OCI-LY7 (cell line): ENCODE data around the gene AVPR2. TPM values are rescaled to one million over a fixed set of nuclear protein-coding genes. Genes with fewer than 3 reads are reported as not detected.

Source experiments
- Bru-seq: library from RNA; stranded (reverse); fragments of 400-500 nt; gene quantifications from one replicate; lab custom pipeline; 2021; lab: Mats Ljungman, UMichigan
- BruChase-seq, 2 experiments: library from RNA; stranded (reverse); fragments of 400-500 nt; gene quantifications; one replicate each; lab custom pipeline; 2021; lab: Mats Ljungman, UMichigan
- BruUV-seq: library from RNA; stranded (reverse); fragments of 400-500 nt; replicated peaks from 2 replicates; lab custom pipeline; 2021; lab: Mats Ljungman, UMichigan
- CTCF ChIA-PET: fragments of 300-600 bp; sonication (Branson Sonifier 250); formaldehyde crosslinking; loops from one replicate; lab custom pipeline; 2022; ENCODE audit warnings: antibody characterized with exemption; ENCODE audit not compliant: unreplicated experiment; lab: Charles Lee
- POLR2A ChIA-PET: fragments of 300-600 bp; sonication (Branson Sonifier 250); formaldehyde crosslinking; loops from one replicate; lab custom pipeline; 2022; ENCODE audit warnings: antibody characterized with exemption; lab: Charles Lee
- DNase-seq: peaks from one replicate; pipeline ENCODE4 v3.0.0-alpha.2; 2015; ENCODE audit warnings: low spot score
- H2AFZ ChIP-seq: fragments of 200-600 bp; sonication (generic), shearing (Covaris generic); 2 replicates; pipeline ENCODE4 v1.6.1; 2014; ENCODE audit warnings: mild to moderate bottlenecking, antibody characterized with exemption, low read length, moderate library complexity
- H3K27ac ChIP-seq: fragments of 200-600 bp; sonication (generic); 2 replicates; pipeline ENCODE4 v1.5.1; 2014; ENCODE audit warnings: mixed run types, low read depth, mild to moderate bottlenecking, moderate library complexity, low read length, inconsistent platforms; ENCODE audit not compliant: poor library complexity, severe bottlenecking
- H3K36me3 ChIP-seq: fragments of 200-600 bp; sonication (generic); 2 replicates; pipeline ENCODE4 v1.6.1; 2014; ENCODE audit warnings: mild to moderate bottlenecking, antibody characterized with exemption, low read length, moderate library complexity, mixed read lengths; ENCODE audit not compliant: insufficient read depth
- H3K4me1 ChIP-seq: fragments of 200-600 bp; sonication (generic); 2 replicates; pipeline ENCODE4 v1.5.1; 2014; ENCODE audit warnings: mild to moderate bottlenecking, low read length; ENCODE audit not compliant: insufficient read depth, poor library complexity, severe bottlenecking
- H3K4me2 ChIP-seq: fragments of 200-600 bp; sonication (generic); 2 replicates; pipeline ENCODE4 v1.6.1; 2014; ENCODE audit warnings: mild to moderate bottlenecking, low read length
- H3K4me3 ChIP-seq: fragments of 200-600 bp; sonication (generic); 2 replicates; pipeline ENCODE4 v1.5.1; 2014; ENCODE audit warnings: mild to moderate bottlenecking, low read depth, low read length; ENCODE audit not compliant: poor library complexity, severe bottlenecking
- H3K79me2 ChIP-seq: fragments of 200-600 bp; sonication (generic); 2 replicates; pipeline ENCODE4 v1.6.1; 2016; ENCODE audit warnings: low read depth, mild to moderate bottlenecking, low read length, moderate library complexity, mixed read lengths; ENCODE audit not compliant: insufficient read depth
- H3K9me2 ChIP-seq: fragments of 200-600 bp; sonication (generic); 2 replicates; pipeline ENCODE4 v1.6.1; 2016; ENCODE audit warnings: mild to moderate bottlenecking, low read length, mixed read lengths; ENCODE audit not compliant: insufficient read depth
- H3K9me3 ChIP-seq: fragments of 200-600 bp; sonication (generic); 2 replicates; pipeline ENCODE4 v1.6.1; 2014; ENCODE audit warnings: mild to moderate bottlenecking, mixed run types, low read length, mixed read lengths
- H4K20me1 ChIP-seq: fragments of 200-600 bp; sonication (generic); 2 replicates; pipeline ENCODE4 v1.6.1; 2014; ENCODE audit warnings: mild to moderate bottlenecking, antibody characterized with exemption, low read length, moderate library complexity, mixed read lengths; ENCODE audit not compliant: insufficient read depth
- EZH2phosphoT487 ChIP-seq: fragments of 200-600 bp; sonication (generic); IDR thresholded peaks from 2 replicates; pipeline ENCODE4 v1.6.1; 2018; ENCODE audit warnings: low read depth, borderline replicate concordance, mild to moderate bottlenecking, mixed run types, antibody characterized with exemption, low read length, moderate library complexity, mixed read lengths
- intact Hi-C: fragments of 100-400 bp; cut with micrococcal nuclease; formaldehyde crosslinking; loops from one replicate; pipeline ENCODE4 v1.10.0; 2022; ENCODE audit not compliant: unreplicated experiment
- long read RNA-seq: library from polyadenylated mRNA; stranded (forward); transcript quantifications from one replicate; pipeline ENCODE4 v2.0.0, GENCODE V29; 2022
- total RNA-seq, 2 experiments: library from RNA; depleted of rRNA in 1 of 2; stranded (reverse); fragments of >200 nt in 1 of 2; shearing (Covaris generic) in 1 of 2; gene quantifications; 2 replicates each; pipeline ENCODE4 v1.2.3, GENCODE V29; 2014 to 2022
- TF ChIP-seq, protein P1 (sequence below): fragments of 200-600 bp; sonication (generic); conservative IDR thresholded peaks from 2 replicates; pipeline ENCODE4 v1.5.1; 2014; ENCODE audit warnings: mild to moderate bottlenecking, antibody characterized with exemption, low read length, moderate library complexity, mixed read lengths

The AVPR2 gene
- total RNA-seq (2014; rRNA removed; shearing (Covaris generic)) (0.09 TPM in 1 of 2 replicates, not detected in the other), total RNA-seq (2022) (0.46 TPM in 1 of 2 replicates, not detected in the other), Bru-seq, nascent RNA (not detected), BruChase-seq, experiment 1, labeled RNA remaining after a 6-hour chase (not detected), BruChase-seq, experiment 2, labeled RNA remaining after a 2-hour chase (not detected)
- long read RNA-seq: 0 reads

DNA sequence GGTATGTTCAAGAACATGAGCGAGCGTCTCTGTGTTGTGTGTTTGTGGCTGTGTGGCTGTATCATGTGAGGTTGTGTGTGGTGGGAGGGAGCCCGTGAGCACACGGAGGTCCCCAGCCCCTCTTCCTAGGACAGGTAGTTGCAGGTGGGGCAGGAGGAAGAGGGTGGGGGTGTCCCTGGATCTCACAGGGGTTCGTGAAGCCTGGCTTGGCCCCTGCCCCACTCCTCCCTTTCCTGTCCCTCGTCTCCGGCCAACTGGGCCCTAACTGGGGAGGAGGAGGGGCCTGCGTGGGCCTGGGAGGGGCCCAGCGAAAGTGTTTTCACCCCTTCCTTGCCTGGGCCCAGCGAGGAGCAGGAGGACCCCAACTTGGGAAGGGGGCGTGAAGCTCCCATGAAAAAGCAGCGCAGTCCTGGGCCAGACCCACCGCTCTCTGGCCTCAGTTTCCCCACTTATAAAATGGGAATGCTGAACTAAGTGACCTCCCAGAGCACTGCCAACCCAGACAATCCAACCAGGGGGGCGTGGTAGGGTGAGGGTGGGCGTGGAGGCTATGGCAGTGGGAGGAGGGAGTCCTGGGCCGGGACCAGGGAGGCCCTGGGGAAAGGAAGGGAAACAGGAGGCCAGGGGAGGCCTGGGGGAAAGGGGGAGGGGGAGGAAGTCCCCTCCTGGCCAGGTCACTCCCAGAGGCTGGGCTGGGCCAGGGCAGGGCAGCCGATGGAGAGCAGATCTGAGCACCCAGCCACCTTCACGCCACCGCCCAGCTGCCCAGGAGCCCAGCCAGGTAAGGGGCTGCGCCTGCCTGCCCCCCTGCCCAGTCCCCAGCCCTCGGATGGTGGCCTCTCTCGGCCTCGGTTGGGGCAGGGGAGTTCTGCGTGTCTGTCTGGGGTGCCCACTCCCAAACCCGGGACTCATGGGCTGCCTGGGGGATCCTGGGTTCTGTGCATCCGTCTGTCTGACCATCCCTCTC is at the start of gene AVPR2:
Gene AVPR2 (plus strand): TSS at position 683 of the 967 bp plus-strand sequence. CDS start 473 bp downstream, outside the sequence.
- BruUV-seq: no TSS peak
- Histone ChIP-seq H3K4me2 (peak within 1 kb of the TSS; percentile 42), H2AFZ (no peak within 1 kb of the TSS; the same call in 1 of the 2 replicates), H3K4me3 (no peak within 1 kb of the TSS), H3K36me3 (no peaks in the 10 kb centered on the region), H4K20me1 (no peaks in the 10 kb centered on the region), H3K9me2 (no peaks in the 10 kb centered on the region), H3K27ac (peak within 1 kb of the TSS; percentile 65), H3K79me2 (no peaks in the 10 kb centered on the region), H3K4me1 (peaks cover 43% of the 10 kb centered on the region), H3K9me3 (no peaks in the 10 kb centered on the region)
- DNase-seq: peak; percentile 14
- TF ChIP-seq, protein P1, sequence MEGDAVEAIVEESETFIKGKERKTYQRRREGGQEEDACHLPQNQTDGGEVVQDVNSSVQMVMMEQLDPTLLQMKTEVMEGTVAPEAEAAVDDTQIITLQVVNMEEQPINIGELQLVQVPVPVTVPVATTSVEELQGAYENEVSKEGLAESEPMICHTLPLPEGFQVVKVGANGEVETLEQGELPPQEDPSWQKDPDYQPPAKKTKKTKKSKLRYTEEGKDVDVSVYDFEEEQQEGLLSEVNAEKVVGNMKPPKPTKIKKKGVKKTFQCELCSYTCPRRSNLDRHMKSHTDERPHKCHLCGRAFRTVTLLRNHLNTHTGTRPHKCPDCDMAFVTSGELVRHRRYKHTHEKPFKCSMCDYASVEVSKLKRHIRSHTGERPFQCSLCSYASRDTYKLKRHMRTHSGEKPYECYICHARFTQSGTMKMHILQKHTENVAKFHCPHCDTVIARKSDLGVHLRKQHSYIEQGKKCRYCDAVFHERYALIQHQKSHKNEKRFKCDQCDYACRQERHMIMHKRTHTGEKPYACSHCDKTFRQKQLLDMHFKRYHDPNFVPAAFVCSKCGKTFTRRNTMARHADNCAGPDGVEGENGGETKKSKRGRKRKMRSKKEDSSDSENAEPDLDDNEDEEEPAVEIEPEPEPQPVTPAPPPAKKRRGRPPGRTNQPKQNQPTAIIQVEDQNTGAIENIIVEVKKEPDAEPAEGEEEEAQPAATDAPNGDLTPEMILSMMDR: no peak
- TF ChIP-seq EZH2phosphoT487: no peak
- ChIA-PET POLR2A (no interaction called here), CTCF (no interaction called here)
- intact Hi-C loops: no loop called here

GRCh38 chrX:153854702-153855101 is 49.8 kb upstream of the AVPR2 start:
- POLR2A ChIA-PET: no interaction called here
- DNase-seq: no peak
- TF ChIP-seq, protein P1: no peak
- no peak for TF ChIP-seq EZH2phosphoT487
- no peaks in the 10 kb centered on the region for H3K79me2 ChIP-seq
- no peaks in the 10 kb centered on the region for H3K36me3 ChIP-seq
- no peak overlapping the region for H3K4me2 ChIP-seq
- BruUV-seq: no TSS peak
- H3K9me3 ChIP-seq: no peaks in the 10 kb centered on the region
- no peaks in the 10 kb centered on the region for H3K4me1 ChIP-seq
- intact Hi-C loops: no loop called here
- H3K9me2 ChIP-seq: no peaks in the 10 kb centered on the region
- H3K27ac ChIP-seq: no peak overlapping the region
- no peaks in the 10 kb centered on the region for H4K20me1 ChIP-seq
- CTCF ChIA-PET: no interaction called here
- no peak overlapping the region for H3K4me3 ChIP-seq
- H2AFZ ChIP-seq: no peak overlapping the region
